Glutamatergic neuron (in vitro differentiated cells): Measurements from ENCODE around the gene HES6. TPM values are rescaled to one million over a fixed set of nuclear protein-coding genes. Genes with fewer than 3 reads are reported as not detected.

Experiments
- DNase-seq: peaks from one replicate; pipeline ENCODE4 v3.0.0; 2022
- H3K27ac Mint-ChIP-seq: one replicate; pipeline ENCODE4 v1.8.0; 2020; ENCODE audit warnings: mild to moderate bottlenecking, mixed read lengths, inconsistent platforms; ENCODE audit not compliant: unreplicated experiment
- H3K27me3 Mint-ChIP-seq: one replicate; pipeline ENCODE4 v1.8.0; 2020; ENCODE audit warnings: mild to moderate bottlenecking, moderate library complexity, mixed read lengths, inconsistent platforms; ENCODE audit not compliant: unreplicated experiment
- H3K36me3 Mint-ChIP-seq: one replicate; pipeline ENCODE4 v1.8.0; 2020; ENCODE audit warnings: mild to moderate bottlenecking, mixed read lengths, inconsistent platforms; ENCODE audit not compliant: unreplicated experiment
- H3K4me1 Mint-ChIP-seq: one replicate; pipeline ENCODE4 v1.8.0; 2020; ENCODE audit warnings: mild to moderate bottlenecking, low read depth, mixed read lengths, inconsistent platforms; ENCODE audit not compliant: unreplicated experiment
- H3K4me3 Mint-ChIP-seq: one replicate; pipeline ENCODE4 v1.8.0; 2020; ENCODE audit warnings: mild to moderate bottlenecking, mixed read lengths, inconsistent platforms; ENCODE audit not compliant: unreplicated experiment
- H3K9me3 Mint-ChIP-seq: one replicate; pipeline ENCODE4 v1.8.0; 2020; ENCODE audit warnings: mild to moderate bottlenecking, moderate library complexity, mixed read lengths, inconsistent platforms; ENCODE audit not compliant: unreplicated experiment
- CTCF ChIP-seq: fragments of 200-600 bp; sonication (generic); IDR thresholded peaks from one replicate; pipeline ENCODE4 v1.5.0; 2021; ENCODE audit not compliant: partially characterized antibody, unreplicated experiment
- total RNA-seq: library from RNA; stranded (reverse); fragmentation: NEBNext Ultra II Directional; extraction: Animal tissue kit (Norgen Biotek cat#: 25700); gene quantifications from one replicate; pipeline ENCODE4 v1.2.1, GENCODE V29; 2021; ENCODE audit not compliant: unreplicated experiment

Gene HES6
- total RNA-seq, 1 donor from 2014 or later = 665 TPM

GRCh38 chr2:238282861-238283738 lies 43.3 kb upstream of the HES6 start:
- Mint-ChIP-seq H3K27me3 (peaks cover 4% of the 10 kb centered on the region), H3K4me1 (peaks cover 5% of the 10 kb centered on the region), H3K9me3 (peaks cover 3% of the 10 kb centered on the region), H3K36me3 (no peaks in the 10 kb centered on the region), H3K27ac (no peak overlapping the region), H3K4me3 (no peak overlapping the region)
- TF ChIP-seq CTCF = no peak
- DNase-seq = no peak

GRCh38 chr2:238281826-238282480 lies 42.1 kb upstream of the HES6 start:
- Mint-ChIP-seq H3K36me3 (no peaks in the 10 kb centered on the region), H3K4me3 (no peak overlapping the region), H3K27ac (no peak overlapping the region), H3K4me1 (peaks cover 5% of the 10 kb centered on the region), H3K27me3 (peaks cover 6% of the 10 kb centered on the region), H3K9me3 (peaks cover 5% of the 10 kb centered on the region)
- no peak for TF ChIP-seq CTCF
- DNase-seq = no peak

GRCh38 chr2:238280083-238280825 lies 40.4 kb upstream of the HES6 start:
- H3K4me3 Mint-ChIP-seq = no peak overlapping the region
- H3K36me3 Mint-ChIP-seq = peaks cover 5% of the 10 kb centered on the region
- peaks cover 5% of the 10 kb centered on the region for H3K9me3 Mint-ChIP-seq
- no peak for TF ChIP-seq CTCF
- DNase-seq = no peak
- H3K27ac Mint-ChIP-seq = no peak overlapping the region
- H3K27me3 Mint-ChIP-seq = peaks cover 6% of the 10 kb centered on the region
- H3K4me1 Mint-ChIP-seq = no peaks in the 10 kb centered on the region

GRCh38 chr2:238279324-238279682 lies 39.5 kb upstream of the HES6 start:
- H3K36me3 Mint-ChIP-seq = peaks cover 5% of the 10 kb centered on the region
- H3K9me3 Mint-ChIP-seq = peaks cover 2% of the 10 kb centered on the region
- no peak overlapping the region for H3K4me3 Mint-ChIP-seq
- H3K27me3 Mint-ChIP-seq = peaks cover 9% of the 10 kb centered on the region
- TF ChIP-seq CTCF = no peak
- H3K4me1 Mint-ChIP-seq = no peaks in the 10 kb centered on the region
- H3K27ac Mint-ChIP-seq = no peak overlapping the region
- DNase-seq = no peak
